Measurements from ENCODE around the gene CLSTN1.
"Not testable (repeated sequence)": the region's sequence is repeated elsewhere in the genome, so short reads cannot be mapped to it uniquely, and the experiment has no call there.

CLSTN1 gene

GRCh38 chr1:9760824-9761223, 62.9 kb downstream of the CLSTN1 start:
- DNase-seq, result no peak

- no peak for DNase-seq
Measured at GRCh38 chr1:9759939-9760338, 63.8 kb downstream of the CLSTN1 start.

- no peak for DNase-seq
Measured at GRCh38 chr1:9758559-9759121, 65.1 kb downstream of the CLSTN1 start.

GRCh38 chr1:9755441-9755995, 68.2 kb downstream of the CLSTN1 start:
- no peak for DNase-seq

GRCh38 chr1:9753121-9753531, 70.6 kb downstream of the CLSTN1 start:
- no peak for DNase-seq

GRCh38 chr1:9751971-9752370, 71.8 kb downstream of the CLSTN1 start:
- no peak for DNase-seq

- no peak for DNase-seq
Measured at GRCh38 chr1:9749361-9749760, 74.4 kb downstream of the CLSTN1 start.

GRCh38 chr1:9748391-9748790, 75.4 kb downstream of the CLSTN1 start:
- DNase-seq, result not testable (repeated sequence)

GRCh38 chr1:9746651-9747050, 77.1 kb downstream of the CLSTN1 start:
- no peak for DNase-seq

GRCh38 chr1:9746211-9746610, 77.6 kb downstream of the CLSTN1 start:
- no peak for DNase-seq

GRCh38 chr1:9744106-9744799, 79.5 kb downstream of the CLSTN1 start:
- DNase-seq, result no peak

- no peak for DNase-seq
Measured at GRCh38 chr1:9737671-9738070, 86.1 kb downstream of the CLSTN1 start.

- DNase-seq, result no peak
Measured at GRCh38 chr1:9737057-9737456, 86.7 kb downstream of the CLSTN1 start.

- no peak for DNase-seq
Measured at GRCh38 chr1:9736241-9736640, 87.5 kb downstream of the CLSTN1 start.

GRCh38 chr1:9735800-9736199, 88.0 kb downstream of the CLSTN1 start:
- DNase-seq, result no peak

GRCh38 chr1:9733160-9733789, 90.5 kb downstream of the CLSTN1 start:
- DNase-seq, result no peak

- no peak for DNase-seq
Measured at GRCh38 chr1:9732123-9732971, 91.4 kb downstream of the CLSTN1 start.

- no peak for DNase-seq
Measured at GRCh38 chr1:9731561-9731960, 92.2 kb downstream of the CLSTN1 start.

GRCh38 chr1:9731051-9731537, 92.7 kb downstream of the CLSTN1 start:
- no peak for DNase-seq

GRCh38 chr1:9730096-9730901, 93.5 kb downstream of the CLSTN1 start:
- DNase-seq, result no peak

GRCh38 chr1:9729523-9729922, 94.2 kb downstream of the CLSTN1 start:
- no peak for DNase-seq
